Spinal cord (tissue), 10 donors: ENCODE measurements around the gene CACNA2D1. TPM values are rescaled to one million over a fixed set of nuclear protein-coding genes. Genes with fewer than 3 reads are reported as not detected.

Source experiments
- DNase-seq, 6 donors: peaks; one replicate each; pipeline versions ENCODE4 v3.0.0 to v3.0.0-alpha.2; 2013 to 2015; ENCODE audit warnings: low spot score in 6 of 6, low read depth in 4 of 6
- H3K27ac ChIP-seq: one replicate; pipeline ENCODE4 v1.5.1; 2013; ENCODE audit warnings: low read depth, low read length, control low read depth
- H3K27me3 ChIP-seq: one replicate; pipeline ENCODE4 v1.6.1; 2013; ENCODE audit warnings: low read length; ENCODE audit not compliant: control insufficient read depth, insufficient read depth
- H3K36me3 ChIP-seq: one replicate; pipeline ENCODE4 v1.6.1; 2013; ENCODE audit warnings: low read length; ENCODE audit not compliant: control insufficient read depth, insufficient read depth
- H3K4me1 ChIP-seq: one replicate; pipeline ENCODE4 v1.6.1; 2013; ENCODE audit warnings: low read length; ENCODE audit not compliant: control insufficient read depth, insufficient read depth
- H3K4me3 ChIP-seq: one replicate; pipeline ENCODE4 v1.5.1; 2013; ENCODE audit warnings: low read depth, low read length, control low read depth
- H3K9me3 ChIP-seq: one replicate; pipeline ENCODE4 v1.6.1; 2013; ENCODE audit warnings: low read length; ENCODE audit not compliant: control insufficient read depth, insufficient read depth
- WGBS: methylation state at CpG from one replicate; pipeline ENCODE4 v1.1.5; 2013; ENCODE audit warnings: missing lambda C conversion rate; ENCODE audit not compliant: insufficient coverage; 5-methylcytosine and 5-hydroxymethylcytosine counted together
- polyA plus RNA-seq, 2 donors: library from polyadenylated mRNA; unstranded; fragments of 120-200 nt; gene quantifications; one replicate each; pipeline ENCODE4 v1.2.1, GENCODE V29; 2013; ENCODE audit not compliant: insufficient read length in 2 of 2
- total RNA-seq, 2 donors: library from RNA; depleted of rRNA in 1 of 2; stranded (reverse); fragments of 120-200 nt in 1 of 2; fragments of >200 nt in 1 of 2; gene quantifications; one replicate each; pipeline versions ENCODE4 v1.2.3 to v1.2.4, GENCODE V29; 2013 to 2014
- donor health status: healthy.

Gene CACNA2D1
- total and polyA plus RNA-seq, 4 donors, result 28.1 to 108 (median 42.0) TPM

GRCh38 chr7:82164410-82164809 is 279.2 kb downstream of the CACNA2D1 start:
- no peaks in the 10 kb centered on the region for H3K36me3 ChIP-seq
- no peak for DNase-seq
- H3K4me1 ChIP-seq, result no peaks in the 10 kb centered on the region
- no peaks in the 10 kb centered on the region for H3K9me3 ChIP-seq
- WGBS, result no CpG with 5 or more reads among the region's 1 CpG
- H3K27me3 ChIP-seq, result no peaks in the 10 kb centered on the region
- no peak overlapping the region for H3K4me3 ChIP-seq
- H3K27ac ChIP-seq, result no peak overlapping the region

GRCh38 chr7:82163586-82163985 is 280.0 kb downstream of the CACNA2D1 start:
- no peak overlapping the region for H3K4me3 ChIP-seq
- H3K9me3 ChIP-seq, result no peaks in the 10 kb centered on the region
- no peak overlapping the region for H3K27ac ChIP-seq
- H3K36me3 ChIP-seq, result no peaks in the 10 kb centered on the region
- 71% methylated on average over 1 of the region's 1 CpG for WGBS
- no peaks in the 10 kb centered on the region for H3K4me1 ChIP-seq
- DNase-seq, result peak in 1 of 6 donors; percentile 41
- no peaks in the 10 kb centered on the region for H3K27me3 ChIP-seq

- Histone ChIP-seq H3K27ac (no peak overlapping the region), H3K36me3 (no peaks in the 10 kb centered on the region), H3K4me1 (no peaks in the 10 kb centered on the region), H3K9me3 (no peaks in the 10 kb centered on the region), H3K4me3 (no peak overlapping the region), H3K27me3 (no peaks in the 10 kb centered on the region)
- DNase-seq, result no peak
- 61% methylated on average over 2 of the region's 2 CpGs for WGBS
Observed at GRCh38 chr7:82162289-82162688, 281.3 kb downstream of the CACNA2D1 start.

GRCh38 chr7:82158327-82158726 is 285.2 kb downstream of the CACNA2D1 start:
- Histone ChIP-seq H3K4me1 (no peaks in the 10 kb centered on the region), H3K4me3 (no peak overlapping the region), H3K27ac (no peak overlapping the region), H3K36me3 (no peaks in the 10 kb centered on the region), H3K9me3 (no peaks in the 10 kb centered on the region), H3K27me3 (no peaks in the 10 kb centered on the region)
- no peak for DNase-seq

- WGBS, result no CpG with 5 or more reads among the region's 1 CpG
- H3K27ac ChIP-seq, result no peak overlapping the region
- H3K4me1 ChIP-seq, result no peaks in the 10 kb centered on the region
- no peaks in the 10 kb centered on the region for H3K9me3 ChIP-seq
- no peak for DNase-seq
- H3K4me3 ChIP-seq, result no peak overlapping the region
- H3K36me3 ChIP-seq, result no peaks in the 10 kb centered on the region
- no peaks in the 10 kb centered on the region for H3K27me3 ChIP-seq
Observed at GRCh38 chr7:82156893-82157292, 286.7 kb downstream of the CACNA2D1 start.

- H3K4me1 ChIP-seq, result no peaks in the 10 kb centered on the region
- 40% methylated on average over 1 of the region's 3 CpGs for WGBS
- H3K27ac ChIP-seq, result no peak overlapping the region
- no peak overlapping the region for H3K4me3 ChIP-seq
- peak in 1 of 6 donors; percentile 65 for DNase-seq
- H3K9me3 ChIP-seq, result no peaks in the 10 kb centered on the region
- H3K36me3 ChIP-seq, result no peaks in the 10 kb centered on the region
- H3K27me3 ChIP-seq, result no peaks in the 10 kb centered on the region
Observed at GRCh38 chr7:82156168-82156567, 287.4 kb downstream of the CACNA2D1 start.

GRCh38 chr7:82154728-82155127 is 288.8 kb downstream of the CACNA2D1 start:
- WGBS, result 20% methylated on average over 1 of the region's 2 CpGs
- no peak overlapping the region for H3K27ac ChIP-seq

GRCh38 chr7:82153776-82154175 is 289.8 kb downstream of the CACNA2D1 start:
- no peak for DNase-seq
- Histone ChIP-seq H3K4me3 (no peak overlapping the region), H3K27me3 (no peaks in the 10 kb centered on the region), H3K9me3 (no peaks in the 10 kb centered on the region), H3K27ac (no peak overlapping the region), H3K4me1 (no peaks in the 10 kb centered on the region), H3K36me3 (no peaks in the 10 kb centered on the region)
- no CpG with 5 or more reads among the region's 2 CpGs for WGBS

More at GRCh38 chr7:82154728-82155127, 288.8 kb downstream of the CACNA2D1 start:
- Histone ChIP-seq H3K27me3 (no peaks in the 10 kb centered on the region), H3K4me1 (no peaks in the 10 kb centered on the region), H3K4me3 (no peak overlapping the region), H3K9me3 (no peaks in the 10 kb centered on the region), H3K36me3 (no peaks in the 10 kb centered on the region)
- DNase-seq, result no peak

- no peak overlapping the region for H3K4me3 ChIP-seq
- H3K36me3 ChIP-seq, result no peaks in the 10 kb centered on the region
- H3K9me3 ChIP-seq, result no peaks in the 10 kb centered on the region
- no peaks in the 10 kb centered on the region for H3K4me1 ChIP-seq
- no peak for DNase-seq
- H3K27me3 ChIP-seq, result no peaks in the 10 kb centered on the region
- H3K27ac ChIP-seq, result no peak overlapping the region
- no CpG with 5 or more reads among the region's 1 CpG for WGBS
Observed at GRCh38 chr7:82152858-82153257, 290.7 kb downstream of the CACNA2D1 start.

- DNase-seq, result no peak
- Histone ChIP-seq H3K4me3 (no peak overlapping the region), H3K4me1 (no peaks in the 10 kb centered on the region), H3K36me3 (no peaks in the 10 kb centered on the region), H3K27ac (no peak overlapping the region), H3K27me3 (no peaks in the 10 kb centered on the region), H3K9me3 (no peaks in the 10 kb centered on the region)
- WGBS, result 100% methylated on average over 2 of the region's 4 CpGs
Observed at GRCh38 chr7:82146491-82146890, 297.1 kb downstream of the CACNA2D1 start.
